Gastrocnemius medialis (tissue), 4 donors: ENCODE data around the gene BSN. TPM values are rescaled to one million over a fixed set of nuclear protein-coding genes. Genes with fewer than 3 reads are reported as not detected.

Experiments used
- ATAC-seq, 2 donors: fragments of 150-250 bp; one replicate each; pipeline ENCODE4 v1.9.1; 2016
- DNase-seq, 2 donors: peaks; one replicate each; pipeline ENCODE4 v3.0.0-alpha.2; 2019
- H3K27ac ChIP-seq, 4 donors: fragments of 200-600 bp; sonication (generic); 1 replicate in 1 of 4; 2 replicates in 3 of 4; pipeline ENCODE4 v1.5.1; 2016 to 2018; ENCODE audit warnings: mild to moderate bottlenecking in 2 of 4, moderate library complexity in 1 of 4
- H3K27me3 ChIP-seq, 3 donors: fragments of 200-600 bp; sonication (generic) in 2 of 3; 1 replicate in 1 of 3; 2 replicates in 2 of 3; pipeline versions ENCODE4 v1.5.1 to v1.6.0; 2016 to 2019; ENCODE audit warnings: mild to moderate bottlenecking in 1 of 3, moderate library complexity in 1 of 3
- H3K36me3 ChIP-seq, 2 donors: fragments of 200-600 bp; sonication (generic) in 1 of 2; one replicate each; pipeline ENCODE4 v1.5.1; 2017 to 2018
- H3K4me1 ChIP-seq, 2 donors: fragments of 200-600 bp; sonication (generic) in 1 of 2; one replicate each; pipeline ENCODE4 v1.5.1; 2016 to 2017; ENCODE audit warnings: mild to moderate bottlenecking in 2 of 2
- H3K4me3 ChIP-seq, 4 donors: fragments of 200-600 bp; sonication (generic) in 3 of 4; 1 replicate in 1 of 4; 2 replicates in 3 of 4; pipeline ENCODE4 v1.5.1; 2016 to 2019; ENCODE audit warnings: mild to moderate bottlenecking in 2 of 4
- H3K9me3 ChIP-seq, 3 donors: fragments of 200-600 bp; sonication (generic) in 2 of 3; 1 replicate in 1 of 3; 2 replicates in 2 of 3; pipeline ENCODE4 v1.5.1; 2016 to 2019
- CTCF ChIP-seq, 5 experiments: fragments of 450-650 bp in 3 of 5; fragments of 200-600 bp in 2 of 5; sonication (generic) in 2 of 5; IDR thresholded peaks in 4 of 5; conservative IDR thresholded peaks in 1 of 5; 1 replicate in 4 of 5; 2 replicates in 1 of 5; pipeline ENCODE4 v1.5.1; 2016 to 2019; ENCODE audit warnings: antibody characterized with exemption in 5 of 5, mild to moderate bottlenecking in 3 of 5, moderate library complexity in 3 of 5
- POLR2A ChIP-seq, 2 donors: fragments of 450-650 bp; IDR thresholded peaks; one replicate each; pipeline ENCODE4 v1.6.1; 2017; ENCODE audit warnings: antibody characterized with exemption in 2 of 2, mild to moderate bottlenecking in 2 of 2, moderate library complexity in 2 of 2
- in situ Hi-C, 4 donors: fragments of 200-750 bp; cut with MboI; loops; one replicate each; pipeline versions ENCODE4 v1.15.0 to v1.8.0; 2017; ENCODE audit warnings: low sequenced_read_pairs in 4 of 4
- intact Hi-C: fragments of 100-400 bp; cut with DNase I; formaldehyde crosslinking; loops from one replicate; pipeline ENCODE4 v1.15.1; 2023; ENCODE audit warnings: low total_unique reads
- total RNA-seq, 4 donors: library from RNA; depleted of rRNA; stranded (reverse); fragments of >200 nt; gene quantifications; one replicate each; pipeline versions ENCODE4 v1.1.0 to v1.2.3, GENCODE V29; 2016

BSN gene
- total RNA-seq, 4 donors from 2014 or later = 0.10 to 0.24 (median 0.21) TPM

DNA sequence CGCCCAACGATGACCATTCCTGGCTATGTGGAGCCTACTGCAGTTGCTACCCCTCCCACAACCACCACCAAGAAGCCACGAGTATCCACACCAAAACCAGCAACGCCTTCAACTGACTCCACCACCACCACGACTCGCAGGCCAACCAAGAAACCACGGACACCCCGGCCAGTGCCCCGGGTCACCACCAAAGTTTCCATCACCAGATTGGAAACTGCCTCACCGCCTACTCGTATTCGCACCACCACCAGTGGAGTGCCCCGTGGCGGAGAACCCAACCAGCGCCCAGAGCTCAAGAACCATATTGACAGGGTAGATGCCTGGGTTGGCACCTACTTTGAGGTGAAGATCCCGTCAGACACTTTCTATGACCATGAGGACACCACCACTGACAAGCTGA is 22.6 kb upstream of the BSN start:
- in situ Hi-C loops = loop anchor here (10.0 to 25.0 kb wide), 3 partner anchors 77 to 306 kb away; partner anchors contain the start of gene APEH (in 3 of the 4)
- intact Hi-C loops = no loop called here
- ATAC-seq = no peak
- peaks cover 0 to 41% of the 10 kb centered on the region in 2 donors for H3K36me3 ChIP-seq
- H3K9me3 ChIP-seq = no peaks in the 10 kb centered on the region
- no peaks in the 10 kb centered on the region for H3K27me3 ChIP-seq
- no peak for DNase-seq
- TF ChIP-seq CTCF (IDR thresholded peaks at IDR 0.05 in 4 of 5, conservative IDR thresholded peaks at IDR 0.05 in 1 of 5) (no peak), POLR2A (IDR thresholded peaks at IDR 0.05) (no peak)
- H3K4me1 ChIP-seq = peaks cover 38 to 44% of the 10 kb centered on the region in 2 donors
- no peak overlapping the region for H3K4me3 ChIP-seq
- peak overlapping the region; percentile 39 to 66 (median 47) for H3K27ac ChIP-seq

- DNase-seq (no peak), ATAC-seq (no peak)
- Histone ChIP-seq H3K27ac (peak overlapping the region in 2 of 4 donors; percentile 16 to 66), H3K9me3 (no peaks in the 10 kb centered on the region), H3K4me3 (no peak overlapping the region), H3K27me3 (no peaks in the 10 kb centered on the region), H3K36me3 (peaks cover 0 to 41% of the 10 kb centered on the region in 2 donors), H3K4me1 (peaks cover 42 to 47% of the 10 kb centered on the region in 2 donors)
- intact Hi-C loops = no loop called here
- in situ Hi-C loops = loop anchor here (10.0 to 25.0 kb wide), 3 partner anchors 78 to 304 kb away; partner anchors contain the start of gene APEH (in 3 of the 4)
- no peak for TF ChIP-seq CTCF (IDR thresholded peaks at IDR 0.05 in 4 of 5, conservative IDR thresholded peaks at IDR 0.05 in 1 of 5)
- TF ChIP-seq POLR2A (IDR thresholded peaks at IDR 0.05) = no peak
These were observed 21.2 kb upstream of the BSN start for GRCh38 chr3:49533031-49533430.

DNA sequence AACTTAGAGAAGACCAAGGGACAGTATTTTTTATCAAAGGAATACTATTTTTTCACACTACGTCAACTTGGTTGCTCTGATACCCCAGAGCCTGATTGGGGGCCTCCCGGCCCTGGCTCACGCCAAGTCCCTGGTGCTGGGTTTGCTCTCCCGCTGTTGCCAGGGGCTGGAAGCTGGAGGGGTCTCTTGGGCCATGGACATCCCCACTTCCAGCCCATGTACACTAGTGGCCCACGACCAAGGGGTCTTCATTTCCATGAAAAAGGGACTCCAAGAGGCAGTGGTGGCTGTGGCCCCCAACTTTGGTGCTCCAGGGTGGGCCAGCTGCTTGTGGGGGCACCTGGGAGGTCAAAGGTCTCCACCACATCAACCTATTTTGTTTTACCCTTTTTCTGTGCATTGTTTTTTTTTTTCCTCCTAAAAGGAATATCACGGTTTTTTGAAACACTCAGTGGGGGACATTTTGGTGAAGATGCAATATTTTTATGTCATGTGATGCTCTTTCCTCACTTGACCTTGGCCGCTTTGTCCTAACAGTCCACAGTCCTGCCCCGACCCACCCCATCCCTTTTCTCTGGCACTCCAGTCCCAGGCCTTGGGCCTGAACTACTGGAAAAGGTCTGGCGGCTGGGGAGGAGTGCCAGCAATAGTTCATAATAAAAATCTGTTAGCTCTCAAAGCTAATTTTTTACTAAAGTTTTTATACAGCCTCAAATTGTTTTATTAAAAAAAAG is 20.3 kb upstream of the BSN start:
- no peak overlapping the region for H3K4me3 ChIP-seq
- ATAC-seq = no peak
- in situ Hi-C loops = loop anchor here (10.0 to 25.0 kb wide), 3 partner anchors 79 to 303 kb away; partner anchors contain the start of gene APEH (in 3 of the 4)
- DNase-seq = no peak
- peak overlapping the region; percentile 20 to 66 (median 41) for H3K27ac ChIP-seq
- intact Hi-C loops = no loop called here
- peaks cover 42 to 47% of the 10 kb centered on the region in 2 donors for H3K4me1 ChIP-seq
- H3K9me3 ChIP-seq = no peaks in the 10 kb centered on the region
- peaks cover 0 to 41% of the 10 kb centered on the region in 2 donors for H3K36me3 ChIP-seq
- H3K27me3 ChIP-seq = no peaks in the 10 kb centered on the region
- TF ChIP-seq CTCF (IDR thresholded peaks at IDR 0.05 in 4 of 5, conservative IDR thresholded peaks at IDR 0.05 in 1 of 5) (no peak), POLR2A (IDR thresholded peaks at IDR 0.05) (no peak)

DNA sequence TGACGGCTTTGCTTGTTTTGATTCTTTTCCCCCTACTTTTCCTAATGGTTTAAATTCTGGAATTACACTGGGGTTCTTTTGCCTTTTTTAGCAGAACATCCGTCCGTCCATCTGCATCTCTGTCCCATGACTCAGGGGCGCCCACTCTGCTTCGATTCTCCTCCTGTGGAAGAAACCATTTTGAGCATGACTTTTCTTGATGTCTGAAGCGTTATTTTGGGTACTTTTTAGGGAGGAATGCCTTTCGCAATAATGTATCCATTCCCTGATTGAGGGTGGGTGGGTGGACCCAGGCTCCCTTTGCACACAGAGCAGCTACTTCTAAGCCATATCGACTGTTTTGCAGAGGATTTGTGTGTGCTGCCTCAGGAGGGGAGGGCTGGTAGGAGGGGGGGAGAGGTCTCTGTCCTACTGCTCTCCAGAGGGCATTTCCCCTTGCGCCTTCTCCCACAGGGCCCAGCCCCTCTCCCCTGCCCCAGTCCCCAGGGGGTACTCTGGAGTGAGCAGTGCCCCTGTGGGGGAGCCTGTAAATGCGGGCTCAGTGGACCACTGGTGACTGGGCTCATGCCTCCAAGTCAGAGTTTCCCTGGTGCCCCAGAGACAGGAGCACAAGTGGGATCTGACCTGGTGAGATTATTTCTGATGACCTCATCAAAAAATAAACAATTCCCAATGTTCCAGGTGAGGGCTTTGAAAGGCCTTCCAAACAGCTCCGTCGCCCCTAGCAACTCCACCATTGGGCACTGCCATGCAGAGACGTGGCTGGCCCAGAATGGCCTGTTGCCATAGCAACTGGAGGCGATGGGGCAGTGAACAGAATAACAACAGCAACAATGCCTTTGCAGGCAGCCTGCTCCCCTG is 19.5 kb upstream of the BSN start:
- ATAC-seq (no peak), DNase-seq (no peak)
- TF ChIP-seq CTCF (IDR thresholded peaks at IDR 0.05 in 4 of 5, conservative IDR thresholded peaks at IDR 0.05 in 1 of 5) = no peak
- no peak for TF ChIP-seq POLR2A (IDR thresholded peaks at IDR 0.05)
- Histone ChIP-seq H3K36me3 (peaks cover 0 to 41% of the 10 kb centered on the region in 2 donors), H3K9me3 (no peaks in the 10 kb centered on the region), H3K4me3 (no peak overlapping the region), H3K4me1 (peaks cover 38 to 39% of the 10 kb centered on the region in 2 donors), H3K27ac (peak overlapping the region; percentile 3 to 66 (median 36)), H3K27me3 (no peaks in the 10 kb centered on the region)
- in situ Hi-C loops (loop anchor here (5.0 to 25.0 kb wide), 4 partner anchors 80 to 302 kb away; partner anchors contain the start of gene APEH (in 4 of the 4)), intact Hi-C loops (loop anchor here (5.0 kb wide), 1 partner anchor 78 kb away; no protein-coding TSS in a partner anchor)
